ENCODE measurements around the gene GRM8.

DNA sequence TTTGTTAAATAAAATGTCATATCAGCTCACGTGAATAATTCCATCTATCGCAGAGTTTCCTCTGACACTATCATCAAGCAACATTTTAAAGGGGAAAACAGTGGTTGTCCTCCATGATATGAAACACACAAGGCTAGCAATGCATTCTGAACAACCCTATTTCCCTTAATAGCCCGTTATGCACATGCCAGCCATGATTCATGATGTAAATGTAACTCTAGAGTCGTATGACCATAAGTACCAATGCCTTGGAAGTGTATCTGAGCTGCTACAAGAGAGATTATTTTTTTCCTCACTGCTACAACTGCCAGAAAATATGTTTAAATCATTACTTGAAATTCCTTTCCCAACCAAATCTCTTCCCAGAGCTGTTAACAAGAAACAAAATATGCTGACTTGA is 159.4 kb downstream of the GRM8 start:
- TF ChIP-seq POLR2A (IDR thresholded peaks at IDR 0.05; ENCODE audit: low read depth) = no peak
- no peak for TF ChIP-seq EP300 (IDR thresholded peaks at IDR 0.05)
- TF ChIP-seq, protein P1, sequence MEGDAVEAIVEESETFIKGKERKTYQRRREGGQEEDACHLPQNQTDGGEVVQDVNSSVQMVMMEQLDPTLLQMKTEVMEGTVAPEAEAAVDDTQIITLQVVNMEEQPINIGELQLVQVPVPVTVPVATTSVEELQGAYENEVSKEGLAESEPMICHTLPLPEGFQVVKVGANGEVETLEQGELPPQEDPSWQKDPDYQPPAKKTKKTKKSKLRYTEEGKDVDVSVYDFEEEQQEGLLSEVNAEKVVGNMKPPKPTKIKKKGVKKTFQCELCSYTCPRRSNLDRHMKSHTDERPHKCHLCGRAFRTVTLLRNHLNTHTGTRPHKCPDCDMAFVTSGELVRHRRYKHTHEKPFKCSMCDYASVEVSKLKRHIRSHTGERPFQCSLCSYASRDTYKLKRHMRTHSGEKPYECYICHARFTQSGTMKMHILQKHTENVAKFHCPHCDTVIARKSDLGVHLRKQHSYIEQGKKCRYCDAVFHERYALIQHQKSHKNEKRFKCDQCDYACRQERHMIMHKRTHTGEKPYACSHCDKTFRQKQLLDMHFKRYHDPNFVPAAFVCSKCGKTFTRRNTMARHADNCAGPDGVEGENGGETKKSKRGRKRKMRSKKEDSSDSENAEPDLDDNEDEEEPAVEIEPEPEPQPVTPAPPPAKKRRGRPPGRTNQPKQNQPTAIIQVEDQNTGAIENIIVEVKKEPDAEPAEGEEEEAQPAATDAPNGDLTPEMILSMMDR (IDR thresholded peaks at IDR 0.05) = no peak
- no peak for TF ChIP-seq POLR2AphosphoS5 (IDR thresholded peaks at IDR 0.05)
